Natural killer cell (primary cell): ENCODE measurements around the gene TLX1. TPM values are rescaled to one million over a fixed set of nuclear protein-coding genes. Genes with fewer than 3 reads are reported as not detected.
"Not testable (repeated sequence)": the region's sequence is repeated elsewhere in the genome, so short reads cannot be mapped to it uniquely, and the experiment has no call there.

Experiments
- ATAC-seq, 3 donors: fragments of 150-1000 bp in 2 of 3; fragments of 200-7000 bp in 1 of 3; cut with Tn5 transposase; 1 replicate in 1 of 3; 2 replicates in 2 of 3; pipeline ENCODE4 v1.10.0; 2021; ENCODE audit warnings: mild to moderate bottlenecking in 2 of 3, moderate library complexity in 2 of 3
- DNase-seq, 2 donors: peaks; one replicate each; pipeline versions ENCODE4 v3.0.0 to v3.0.0-alpha.2; 2013 to 2021; ENCODE audit warnings: mixed read lengths in 1 of 2
- H3K27ac ChIP-seq: one replicate; pipeline ENCODE4 v1.5.1; 2013; ENCODE audit warnings: mild to moderate bottlenecking, low read length
- H3K27me3 ChIP-seq: one replicate; pipeline ENCODE4 v1.6.1; 2013; ENCODE audit warnings: low read length; ENCODE audit not compliant: control insufficient read depth, insufficient read depth
- H3K36me3 ChIP-seq: one replicate; pipeline ENCODE4 v1.6.1; 2013; ENCODE audit warnings: low read length; ENCODE audit not compliant: control insufficient read depth, insufficient read depth
- H3K4me1 ChIP-seq: one replicate; pipeline ENCODE4 v1.6.1; 2013; ENCODE audit warnings: low read length; ENCODE audit not compliant: control insufficient read depth, insufficient read depth
- H3K4me3 ChIP-seq: one replicate; pipeline ENCODE4 v1.5.1; 2013; ENCODE audit warnings: low read length
- H3K9me3 ChIP-seq: one replicate; pipeline ENCODE4 v1.6.1; 2013; ENCODE audit warnings: low read length; ENCODE audit not compliant: control insufficient read depth, insufficient read depth
- H3K27ac Mint-ChIP-seq, 2 donors: one replicate each; pipeline ENCODE4 v1.8.0; 2022; ENCODE audit warnings: mild to moderate bottlenecking in 2 of 2, mixed read lengths in 2 of 2, moderate library complexity in 1 of 2
- H3K27me3 Mint-ChIP-seq, 2 donors: one replicate each; pipeline ENCODE4 v1.8.0; 2022; ENCODE audit warnings: low read depth in 2 of 2, mixed read lengths in 2 of 2
- H3K36me3 Mint-ChIP-seq: one replicate; pipeline ENCODE4 v1.8.0; 2022; ENCODE audit warnings: mixed read lengths
- H3K4me1 Mint-ChIP-seq, 2 donors: one replicate each; pipeline ENCODE4 v1.8.0; 2022; ENCODE audit warnings: mixed read lengths in 2 of 2
- H3K4me3 Mint-ChIP-seq: one replicate; pipeline ENCODE4 v1.8.0; 2022; ENCODE audit warnings: mild to moderate bottlenecking, moderate library complexity, mixed read lengths
- H3K9me3 Mint-ChIP-seq, 2 donors: one replicate each; pipeline ENCODE4 v1.8.0; 2022; ENCODE audit warnings: mixed read lengths in 2 of 2
- WGBS: methylation state at CpG from one replicate; pipeline ENCODE4 v1.1.7; 2013; ENCODE audit warnings: missing lambda C conversion rate; ENCODE audit not compliant: insufficient coverage; 5-methylcytosine and 5-hydroxymethylcytosine counted together
- intact Hi-C: fragments of 100-400 bp; cut with micrococcal nuclease; formaldehyde crosslinking; loops from one replicate; pipeline ENCODE4 v1.14.2; 2022
- total RNA-seq, 4 donors: library from RNA; stranded (reverse); fragments of 120-200 nt in 1 of 4; gene quantifications; one replicate each; pipeline versions ENCODE4 v1.2.3 to v1.2.4, GENCODE V29; 2013 to 2022
- TF ChIP-seq, protein P1 (sequence below): fragments of 200-600 bp; IDR thresholded peaks from one replicate; pipeline ENCODE4 v1.8.0; 2022; ENCODE audit warnings: antibody characterized with exemption

Gene TLX1
- total RNA-seq, 3 donors from 2014 or later (not counting 1 experiment from before 2014, with no cell fraction given) = not detected

GRCh38 chr10:101151395-101151794, 20.3 kb downstream of the TLX1 start:
- TF ChIP-seq, protein P1, sequence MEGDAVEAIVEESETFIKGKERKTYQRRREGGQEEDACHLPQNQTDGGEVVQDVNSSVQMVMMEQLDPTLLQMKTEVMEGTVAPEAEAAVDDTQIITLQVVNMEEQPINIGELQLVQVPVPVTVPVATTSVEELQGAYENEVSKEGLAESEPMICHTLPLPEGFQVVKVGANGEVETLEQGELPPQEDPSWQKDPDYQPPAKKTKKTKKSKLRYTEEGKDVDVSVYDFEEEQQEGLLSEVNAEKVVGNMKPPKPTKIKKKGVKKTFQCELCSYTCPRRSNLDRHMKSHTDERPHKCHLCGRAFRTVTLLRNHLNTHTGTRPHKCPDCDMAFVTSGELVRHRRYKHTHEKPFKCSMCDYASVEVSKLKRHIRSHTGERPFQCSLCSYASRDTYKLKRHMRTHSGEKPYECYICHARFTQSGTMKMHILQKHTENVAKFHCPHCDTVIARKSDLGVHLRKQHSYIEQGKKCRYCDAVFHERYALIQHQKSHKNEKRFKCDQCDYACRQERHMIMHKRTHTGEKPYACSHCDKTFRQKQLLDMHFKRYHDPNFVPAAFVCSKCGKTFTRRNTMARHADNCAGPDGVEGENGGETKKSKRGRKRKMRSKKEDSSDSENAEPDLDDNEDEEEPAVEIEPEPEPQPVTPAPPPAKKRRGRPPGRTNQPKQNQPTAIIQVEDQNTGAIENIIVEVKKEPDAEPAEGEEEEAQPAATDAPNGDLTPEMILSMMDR = no peak
- Mint-ChIP-seq H3K36me3 (no peaks in the 10 kb centered on the region), H3K27me3 (peaks cover 54 to 70% of the 10 kb centered on the region in 2 donors), H3K4me3 (no peak overlapping the region), H3K27ac (no peak overlapping the region), H3K4me1 (no peaks in the 10 kb centered on the region), H3K9me3 (no peaks in the 10 kb centered on the region)
- H3K27ac ChIP-seq = no peak overlapping the region
- no peaks in the 10 kb centered on the region for H3K4me1 ChIP-seq
- WGBS = 63% methylated on average over 4 of the region's 4 CpGs
- intact Hi-C loops = no loop called here
- DNase-seq = no peak
- H3K9me3 ChIP-seq = no peaks in the 10 kb centered on the region
- H3K4me3 ChIP-seq = no peak overlapping the region
- H3K36me3 ChIP-seq = no peaks in the 10 kb centered on the region
- H3K27me3 ChIP-seq = peaks cover 11% of the 10 kb centered on the region
- ATAC-seq = no peak

DNA sequence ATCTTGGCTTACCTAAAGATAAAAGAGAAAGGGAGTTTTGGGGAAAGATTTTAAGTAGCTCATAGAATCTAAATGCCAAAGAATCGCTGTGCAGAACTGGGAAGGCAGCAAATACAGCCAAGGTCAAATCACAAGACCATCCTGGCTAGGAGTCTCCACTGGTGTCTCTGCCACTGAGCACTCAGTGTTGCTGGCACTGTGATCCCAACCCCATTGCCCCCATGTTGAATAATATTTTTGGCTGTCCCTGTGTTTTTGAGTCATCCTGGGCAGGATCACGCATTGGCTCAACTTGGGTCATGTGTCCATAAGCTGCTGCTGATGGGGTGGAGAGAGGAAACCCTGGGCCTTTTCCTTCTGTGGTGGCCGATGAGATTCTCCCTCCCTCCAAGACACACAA, 21.2 kb downstream of the TLX1 start:
- Mint-ChIP-seq H3K9me3 (no peaks in the 10 kb centered on the region), H3K36me3 (no peaks in the 10 kb centered on the region), H3K4me3 (no peak overlapping the region), H3K27me3 (peaks cover 50 to 71% of the 10 kb centered on the region in 2 donors), H3K4me1 (no peaks in the 10 kb centered on the region), H3K27ac (no peak overlapping the region)
- TF ChIP-seq, protein P1 = no peak
- Histone ChIP-seq H3K27me3 (peaks cover 6% of the 10 kb centered on the region), H3K27ac (no peak overlapping the region), H3K4me1 (no peaks in the 10 kb centered on the region), H3K36me3 (no peaks in the 10 kb centered on the region), H3K4me3 (no peak overlapping the region), H3K9me3 (no peaks in the 10 kb centered on the region)
- no peak for DNase-seq
- WGBS = 92% methylated on average over 1 of the region's 3 CpGs
- no peak for ATAC-seq
- intact Hi-C loops = no loop called here

- WGBS = 97% methylated on average over 5 of the region's 5 CpGs
- H3K27ac Mint-ChIP-seq, H3K4me3 Mint-ChIP-seq, H3K9me3 ChIP-seq, H3K36me3 Mint-ChIP-seq, intact Hi-C loops, H3K36me3 ChIP-seq, H3K27me3 ChIP-seq, H3K4me1 ChIP-seq, H3K9me3 Mint-ChIP-seq, H3K4me1 Mint-ChIP-seq, DNase-seq, H3K4me3 ChIP-seq, ATAC-seq, H3K27ac ChIP-seq: not testable (repeated sequence)
- H3K27me3 Mint-ChIP-seq = peaks cover 41 to 63% of the 10 kb centered on the region in 2 donors
Measured at GRCh38 chr10:101154506-101154905, 23.4 kb downstream of the TLX1 start.

GRCh38 chr10:101155896-101156295, 24.8 kb downstream of the TLX1 start:
- 57% methylated on average over 3 of the region's 3 CpGs for WGBS
- intact Hi-C loops = no loop called here

More at GRCh38 chr10:101155896-101156295, 24.8 kb downstream of the TLX1 start:
- Histone ChIP-seq H3K9me3 (no peaks in the 10 kb centered on the region), H3K36me3 (no peaks in the 10 kb centered on the region), H3K27me3 (no peaks in the 10 kb centered on the region), H3K4me1 (no peaks in the 10 kb centered on the region), H3K27ac (no peak overlapping the region), H3K4me3 (no peak overlapping the region)
- Mint-ChIP-seq H3K9me3 (no peaks in the 10 kb centered on the region), H3K4me1 (no peaks in the 10 kb centered on the region), H3K4me3 (no peak overlapping the region), H3K27ac (no peak overlapping the region), H3K27me3 (peaks cover 33 to 51% of the 10 kb centered on the region in 2 donors), H3K36me3 (no peaks in the 10 kb centered on the region)
- ATAC-seq (no peak), DNase-seq (no peak)
- TF ChIP-seq, protein P1 = no peak
